ENCODE results near the gene DNAH14. TPM values are rescaled to one million over a fixed set of nuclear protein-coding genes. Genes with fewer than 3 reads are reported as not detected.

Gene DNAH14
- total RNA-seq, 4 donors from 2014 or later, result 3.5 to 7.0 (median 5.6) TPM

DNA sequence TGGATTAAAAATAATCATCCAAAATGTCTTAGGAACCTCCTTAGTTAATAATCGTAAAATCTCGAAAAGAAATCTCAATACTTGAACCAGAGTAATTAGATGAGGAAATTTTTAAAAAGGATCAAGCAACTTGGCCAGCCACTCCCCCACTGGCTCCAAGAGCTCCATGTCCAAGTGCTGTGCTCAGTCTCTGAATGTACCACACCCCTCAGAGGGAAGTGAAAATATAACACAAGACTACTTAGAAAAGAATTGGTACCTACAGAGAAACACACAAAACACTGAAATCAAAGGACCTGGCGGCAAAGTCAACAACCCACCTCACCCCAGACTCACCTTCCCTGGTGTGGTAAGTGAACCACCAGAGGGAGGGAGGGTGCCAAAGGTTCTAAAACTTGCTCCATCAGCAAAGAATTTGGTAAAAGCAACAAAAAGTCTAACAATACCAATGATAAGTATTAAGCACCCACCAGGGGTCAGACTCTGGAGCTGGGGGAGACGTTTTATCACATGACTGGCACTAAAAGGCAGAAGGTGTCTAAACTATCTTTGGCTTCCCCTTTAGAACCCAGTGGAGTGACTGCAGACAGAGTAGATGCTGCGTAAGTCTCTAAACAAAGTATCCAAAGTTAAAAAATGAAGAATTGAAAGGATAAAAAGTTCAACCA is 484.4 kb downstream of the DNAH14 start:
- TF ChIP-seq, protein P1, sequence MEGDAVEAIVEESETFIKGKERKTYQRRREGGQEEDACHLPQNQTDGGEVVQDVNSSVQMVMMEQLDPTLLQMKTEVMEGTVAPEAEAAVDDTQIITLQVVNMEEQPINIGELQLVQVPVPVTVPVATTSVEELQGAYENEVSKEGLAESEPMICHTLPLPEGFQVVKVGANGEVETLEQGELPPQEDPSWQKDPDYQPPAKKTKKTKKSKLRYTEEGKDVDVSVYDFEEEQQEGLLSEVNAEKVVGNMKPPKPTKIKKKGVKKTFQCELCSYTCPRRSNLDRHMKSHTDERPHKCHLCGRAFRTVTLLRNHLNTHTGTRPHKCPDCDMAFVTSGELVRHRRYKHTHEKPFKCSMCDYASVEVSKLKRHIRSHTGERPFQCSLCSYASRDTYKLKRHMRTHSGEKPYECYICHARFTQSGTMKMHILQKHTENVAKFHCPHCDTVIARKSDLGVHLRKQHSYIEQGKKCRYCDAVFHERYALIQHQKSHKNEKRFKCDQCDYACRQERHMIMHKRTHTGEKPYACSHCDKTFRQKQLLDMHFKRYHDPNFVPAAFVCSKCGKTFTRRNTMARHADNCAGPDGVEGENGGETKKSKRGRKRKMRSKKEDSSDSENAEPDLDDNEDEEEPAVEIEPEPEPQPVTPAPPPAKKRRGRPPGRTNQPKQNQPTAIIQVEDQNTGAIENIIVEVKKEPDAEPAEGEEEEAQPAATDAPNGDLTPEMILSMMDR (IDR thresholded peaks at IDR 0.05), result no peak
- no peak for DNase-seq (ENCODE audit: low spot score)
- ATAC-seq (ENCODE audit: low FRiP score), result no peak

DNA sequence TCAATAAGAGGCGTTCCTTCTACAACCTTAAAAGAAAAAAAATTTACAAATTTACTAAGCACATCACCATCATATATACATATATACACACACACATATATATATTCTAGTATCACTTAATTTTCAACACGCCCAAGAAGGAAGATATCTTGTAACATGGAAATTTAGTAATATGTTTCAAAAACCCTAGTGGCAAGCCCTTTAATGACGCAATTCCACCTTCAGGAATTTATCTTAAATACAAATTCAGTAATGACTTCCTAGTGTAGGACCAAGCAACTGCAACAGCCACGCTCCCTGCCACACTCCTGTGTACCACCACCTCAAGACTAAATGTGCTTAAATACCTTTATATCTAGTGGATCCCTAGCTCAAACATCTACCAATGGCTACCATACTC is 485.8 kb downstream of the DNAH14 start:
- TF ChIP-seq, protein P1 (IDR thresholded peaks at IDR 0.05), result no peak
- no peak for DNase-seq (ENCODE audit: low spot score)
- no peak for ATAC-seq (ENCODE audit: low FRiP score)

DNA sequence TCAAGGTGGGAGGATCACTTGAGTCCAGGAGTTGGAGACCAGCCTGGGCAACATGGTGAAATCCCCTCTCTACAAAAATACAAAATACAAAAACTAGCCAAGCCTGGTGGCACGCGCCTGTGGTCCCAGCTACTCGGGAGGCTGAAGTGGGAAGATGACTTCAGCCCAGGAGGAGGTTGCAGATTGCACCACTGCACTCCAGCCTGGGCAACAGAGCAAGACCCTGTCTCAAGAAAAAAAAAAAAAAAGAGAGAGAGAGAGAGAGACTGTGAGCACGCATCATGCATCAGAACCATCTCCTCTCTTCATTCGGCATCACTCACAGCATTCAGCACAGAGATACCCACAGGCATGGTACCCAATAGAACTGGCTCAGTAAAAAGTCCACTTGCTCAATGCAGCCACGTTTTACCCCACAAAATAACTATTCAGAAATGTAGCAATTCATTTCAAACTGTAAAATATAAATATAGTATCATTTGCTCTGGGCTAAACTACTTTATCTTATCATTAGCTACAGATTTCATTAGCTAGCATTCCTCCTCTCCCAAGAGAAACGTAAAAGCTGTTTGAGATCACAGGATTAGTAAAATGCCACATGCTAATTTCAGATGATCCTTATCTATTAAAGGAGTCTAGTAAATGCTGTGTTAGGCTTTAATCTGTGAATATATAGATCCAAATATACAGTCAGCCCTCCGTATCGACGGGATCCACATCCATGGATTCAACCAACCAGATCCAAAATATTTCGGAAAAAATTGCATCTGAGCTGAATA is 486.7 kb downstream of the DNAH14 start:
- TF ChIP-seq, protein P1 (IDR thresholded peaks at IDR 0.05), result no peak
- no peak for DNase-seq (ENCODE audit: low spot score)
- ATAC-seq (ENCODE audit: low FRiP score), result no peak

DNA sequence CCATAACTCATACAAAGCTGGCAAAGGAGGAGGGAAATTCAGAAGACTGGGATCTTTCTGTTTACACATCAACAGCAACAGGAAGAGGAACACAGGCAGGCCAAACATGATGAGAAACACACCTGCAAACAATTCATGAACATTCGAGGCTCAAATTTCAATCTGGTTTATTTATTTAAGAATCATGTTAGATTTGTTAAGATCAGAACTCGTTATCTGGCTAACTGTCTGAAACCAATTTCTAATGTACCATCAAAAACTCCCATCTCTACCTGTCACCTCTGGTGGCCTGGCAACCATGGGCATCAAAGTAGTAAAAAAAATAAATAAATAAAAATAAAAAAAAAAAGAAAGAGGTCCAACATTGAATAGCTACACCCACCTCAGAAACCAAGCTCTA is 488.6 kb downstream of the DNAH14 start:
- ATAC-seq (ENCODE audit: low FRiP score) (no peak), DNase-seq (ENCODE audit: low spot score) (no peak)
- TF ChIP-seq, protein P1 (IDR thresholded peaks at IDR 0.05), result no peak

DNA sequence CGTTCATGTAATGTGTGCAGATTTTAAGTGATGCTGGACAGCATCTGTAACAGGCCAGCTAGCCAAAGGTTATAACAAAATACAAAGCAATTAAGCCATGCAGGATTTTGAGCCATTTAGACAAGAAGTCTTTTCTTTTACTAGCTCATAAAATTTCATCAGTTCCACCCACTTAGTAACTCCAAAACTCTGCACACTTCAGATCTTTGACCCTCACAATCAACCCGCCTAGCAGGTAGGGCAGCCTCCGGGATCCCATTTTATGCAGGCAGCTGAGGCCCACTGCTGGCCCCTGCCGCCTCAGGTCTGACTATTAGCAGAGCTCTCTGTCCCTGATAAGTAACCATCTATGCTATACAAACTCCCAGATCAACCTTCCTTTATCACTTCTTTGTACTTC is 489.1 kb downstream of the DNAH14 start:
- DNase-seq (ENCODE audit: low spot score) (no peak), ATAC-seq (ENCODE audit: low FRiP score) (no peak)
- TF ChIP-seq, protein P1 (IDR thresholded peaks at IDR 0.05), result no peak

DNA sequence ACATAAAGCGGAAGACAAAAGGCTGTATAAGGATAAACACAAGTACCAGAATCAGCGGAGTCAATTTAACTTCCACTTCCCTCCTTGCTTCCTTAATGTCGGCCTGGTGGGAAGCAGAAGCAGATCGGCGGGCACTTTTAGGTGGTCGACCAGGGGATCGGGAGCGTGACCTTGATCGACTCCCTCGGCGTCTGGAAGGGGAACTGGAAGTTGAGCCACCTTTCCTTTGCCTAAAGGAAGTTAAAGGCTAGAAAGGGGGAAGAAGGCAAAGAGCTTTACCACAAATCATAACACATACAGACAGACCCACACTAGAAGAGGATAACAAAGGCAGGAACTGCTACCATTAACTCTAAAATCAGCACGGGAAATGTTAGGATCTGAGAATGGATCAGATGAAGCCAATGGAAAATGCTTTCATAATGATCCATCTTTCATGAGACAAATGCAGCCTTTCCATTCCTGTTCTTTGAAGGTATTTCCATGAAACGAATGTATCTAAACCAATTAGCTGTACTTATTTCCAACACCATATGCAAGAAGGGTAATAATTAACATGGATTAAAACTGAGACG is 492.6 kb downstream of the DNAH14 start:
- DNase-seq (ENCODE audit: low spot score), result no peak
- ATAC-seq (ENCODE audit: low FRiP score), result no peak
- TF ChIP-seq, protein P1 (IDR thresholded peaks at IDR 0.05), result no peak
